ENCODE results near the gene EIF3A. TPM values are rescaled to one million over a fixed set of nuclear protein-coding genes. Genes with fewer than 3 reads are reported as not detected.

The EIF3A gene
- total RNA-seq, 4 donors from 2014 or later = 105 to 138 (median 121) TPM

DNA sequence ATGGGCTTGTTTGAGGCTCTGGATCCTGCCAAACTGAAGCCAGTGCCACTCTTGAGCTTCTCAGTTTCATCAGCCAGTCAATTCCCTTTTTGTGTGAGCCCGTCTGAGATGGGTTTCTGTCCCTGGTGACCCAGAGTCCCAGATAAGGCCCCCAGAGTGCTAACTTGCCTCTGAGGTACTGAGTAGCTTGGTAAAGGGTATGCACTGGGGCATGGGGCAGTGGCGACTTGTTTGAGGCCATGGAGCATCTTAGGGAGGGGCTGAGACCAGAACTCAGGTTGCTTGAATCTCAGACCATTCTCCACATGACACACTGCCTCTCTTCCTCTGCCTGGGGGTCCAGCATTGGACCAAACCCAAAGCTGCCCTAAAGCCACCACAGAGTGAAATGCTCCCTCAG, 86.3 kb downstream of the EIF3A start:
- 77 to 88% methylated on average over 1 to 2 of the region's 2 CpGs for WGBS, 2 donors
- DNase-seq (ENCODE audit: low spot score in 2 of 2) = no peak
- intact Hi-C loops (cut with DNase I; ENCODE audit: low total_unique reads) = no loop called here
- TF ChIP-seq CTCF (IDR thresholded peaks at IDR 0.05) (no peak), POLR2A (IDR thresholded peaks at IDR 0.05) (no peak)
- H3K4me3 ChIP-seq (ENCODE audit: low read depth, poor library complexity, severe bottlenecking) = no peak overlapping the region

DNA sequence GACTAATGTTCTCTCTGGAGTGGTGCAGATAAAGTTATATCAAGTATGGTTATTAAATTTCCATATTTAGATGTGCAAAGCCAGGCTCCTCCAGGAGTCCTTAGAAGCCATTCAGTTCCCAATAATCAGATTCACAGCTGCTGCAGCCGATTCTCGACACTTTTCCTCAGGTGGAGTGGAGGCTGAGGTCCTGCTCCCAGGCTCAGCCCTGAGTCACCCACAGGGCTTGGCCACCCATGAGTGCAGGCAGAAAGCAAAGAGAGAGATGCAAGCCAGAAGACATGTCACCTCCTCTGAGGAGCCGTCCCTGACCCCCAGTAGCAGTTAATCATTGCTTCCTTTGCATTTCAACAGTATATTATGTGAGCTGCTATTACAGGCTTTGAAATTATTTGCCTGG, 87.4 kb downstream of the EIF3A start:
- TF ChIP-seq CTCF (IDR thresholded peaks at IDR 0.05) = no peak
- TF ChIP-seq POLR2A (IDR thresholded peaks at IDR 0.05) = no peak

DNA sequence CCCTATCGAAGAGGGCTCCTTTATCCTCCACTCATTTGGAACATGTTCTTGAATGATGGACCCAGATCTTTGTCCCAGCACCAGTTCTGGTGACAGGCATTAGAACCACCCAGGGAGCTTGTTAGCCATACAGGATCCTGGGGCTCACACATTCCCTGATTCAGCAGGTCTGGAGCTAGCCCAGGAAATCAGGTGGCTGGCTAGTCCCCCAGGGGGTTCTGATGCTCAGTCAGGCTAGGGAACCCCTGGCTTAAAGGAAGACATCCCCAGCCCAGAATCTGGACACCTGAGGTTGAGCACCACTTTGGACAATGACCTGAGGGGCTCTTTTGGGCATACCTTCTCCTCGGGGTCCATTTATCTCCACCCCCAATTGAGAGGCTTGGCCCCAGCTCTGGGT, 88.1 kb downstream of the EIF3A start:
- H3K4me3 ChIP-seq (ENCODE audit: low read depth, poor library complexity, severe bottlenecking) = no peak overlapping the region
- 65 to 82% methylated on average over 2 of the region's 2 CpGs for WGBS, 2 donors
- TF ChIP-seq CTCF (IDR thresholded peaks at IDR 0.05) = no peak
- no peak for TF ChIP-seq POLR2A (IDR thresholded peaks at IDR 0.05)
- intact Hi-C loops (cut with DNase I; ENCODE audit: low total_unique reads) = no loop called here
- DNase-seq (ENCODE audit: low spot score in 2 of 2) = no peak

More for the DNA sequence above, 87.4 kb downstream of the EIF3A start:
- H3K4me3 ChIP-seq (ENCODE audit: low read depth, poor library complexity, severe bottlenecking) = no peak overlapping the region
- WGBS, 2 donors = 88 to 90% methylated on average over 3 of the region's 3 CpGs
- DNase-seq (ENCODE audit: low spot score in 2 of 2) = no peak
- intact Hi-C loops (cut with DNase I; ENCODE audit: low total_unique reads) = no loop called here

GRCh38 chr10:118990326-118990725, 90.3 kb downstream of the EIF3A start:
- intact Hi-C loops (cut with DNase I; ENCODE audit: low total_unique reads) = no loop called here
- no peak for DNase-seq (ENCODE audit: low spot score in 2 of 2)
- no peak overlapping the region for H3K4me3 ChIP-seq (ENCODE audit: low read depth, poor library complexity, severe bottlenecking)
- WGBS, 2 donors = 91 to 93% methylated on average over 1 of the region's 1 CpG
- TF ChIP-seq CTCF (IDR thresholded peaks at IDR 0.05) = no peak
- no peak for TF ChIP-seq POLR2A (IDR thresholded peaks at IDR 0.05)

DNA sequence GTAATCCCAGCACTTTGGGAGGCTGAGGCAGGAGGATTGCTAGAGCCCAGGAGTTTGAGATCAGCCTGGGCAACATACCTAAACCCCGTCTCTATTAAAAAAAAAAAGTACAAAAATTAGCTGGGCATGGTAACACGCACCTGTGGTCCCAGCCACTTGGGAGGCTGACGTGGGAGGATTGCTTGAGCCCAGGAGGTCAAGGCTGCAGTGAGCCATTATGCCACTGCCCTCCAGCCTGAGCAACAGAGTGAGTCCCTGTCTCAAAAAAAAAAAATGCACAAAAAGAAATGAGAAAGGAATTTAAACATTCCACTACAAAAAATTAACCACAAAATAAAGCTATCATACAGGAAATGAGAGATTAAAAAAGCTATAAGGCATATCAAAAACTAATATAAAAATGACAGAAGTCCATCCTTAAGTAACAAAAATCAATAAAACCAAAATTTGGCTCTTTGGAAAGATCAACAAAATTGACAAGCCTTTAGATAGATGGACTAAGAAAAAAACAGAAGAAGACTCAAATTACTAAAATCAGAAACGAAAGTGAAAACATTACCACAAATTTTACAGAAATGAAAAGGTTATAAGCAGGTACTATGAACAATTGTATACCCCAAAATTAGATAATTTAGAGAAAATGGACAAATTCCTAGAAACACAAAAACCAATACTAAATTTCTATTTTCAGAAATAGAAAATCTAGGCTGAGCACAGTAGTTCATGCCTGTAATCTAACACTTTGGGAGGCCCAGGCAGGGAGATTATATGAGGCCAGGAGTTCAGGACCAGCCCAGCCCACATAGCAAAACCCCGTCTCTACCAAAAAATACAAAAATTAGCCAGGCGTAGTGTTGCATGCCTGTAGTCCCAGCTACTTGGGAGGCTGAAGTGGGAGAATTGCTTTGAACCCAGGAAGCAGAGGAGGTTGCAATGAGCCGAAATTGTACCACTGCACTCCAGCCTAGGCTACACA, 93.5 kb downstream of the EIF3A start:
- intact Hi-C loops (cut with DNase I; ENCODE audit: low total_unique reads) = no loop called here
- no peak for TF ChIP-seq CTCF (IDR thresholded peaks at IDR 0.05)
- no peak for TF ChIP-seq POLR2A (IDR thresholded peaks at IDR 0.05)
- DNase-seq (ENCODE audit: low spot score in 2 of 2) = no peak
- 68 to 80% methylated on average over 7 of the region's 7 CpGs for WGBS, 2 donors
- H3K4me3 ChIP-seq (ENCODE audit: low read depth, poor library complexity, severe bottlenecking) = no peak overlapping the region
